IMR-90 (cell line): ENCODE measurements around the gene GSTA4. TPM values are rescaled to one million over a fixed set of nuclear protein-coding genes. Genes with fewer than 3 reads are reported as not detected.

Experiments
- ATAC-seq: fragments of 200-7000 bp; cut with Tn5 transposase; 2 replicates; pipeline ENCODE4 v1.9.1; 2020; ENCODE audit warnings: low read depth, mild to moderate bottlenecking, moderate library complexity
- BruUV-seq: library from RNA; stranded (reverse); fragments of 400-500 nt; replicated peaks from 2 replicates; lab custom pipeline; 2021; lab: Mats Ljungman, UMichigan
- CTCF ChIA-PET: fragments of 300-600 bp; formaldehyde crosslinking; extraction: SDS; loops from one replicate; lab custom pipeline; 2021; ENCODE audit warnings: antibody characterized with exemption; lab: Yijun Ruan, JAX
- POLR2A ChIA-PET: fragments of 300-600 bp; sonication (Branson Sonifier 250); formaldehyde crosslinking; loops from one replicate; lab custom pipeline; 2022; ENCODE audit warnings: antibody characterized with exemption; ENCODE audit not compliant: unreplicated experiment; lab: Charles Lee
- DNase-seq: peaks from one replicate; pipeline ENCODE4 v3.0.0; 2013
- H2AFZ ChIP-seq: replicated peaks from 2 replicates; pipeline ENCODE3; 2013; ENCODE audit warnings: low read length, mild to moderate bottlenecking; ENCODE audit not compliant: poor library complexity
- H2AK5ac ChIP-seq: 2 replicates; pipeline ENCODE4 v1.6.1; 2013; ENCODE audit warnings: low read depth, low read length, inconsistent platforms
- H2AK9ac ChIP-seq: replicated peaks from 2 replicates; pipeline ENCODE3; 2013; ENCODE audit warnings: mild to moderate bottlenecking, low read depth, low read length, moderate library complexity; ENCODE audit not compliant: poor library complexity
- H2BK120ac ChIP-seq: 2 replicates; pipeline ENCODE4 v1.6.1; 2013; ENCODE audit warnings: low read depth, low read length, inconsistent platforms
- H2BK15ac ChIP-seq: 3 replicates; pipeline ENCODE4 v1.6.1; 2013; ENCODE audit warnings: low read depth, low read length, inconsistent platforms
- H2BK20ac ChIP-seq: 2 replicates; pipeline ENCODE4 v1.6.1; 2013; ENCODE audit warnings: low read depth, mild to moderate bottlenecking, inconsistent platforms, low read length, moderate library complexity
- H2BK5ac ChIP-seq: 2 replicates; pipeline ENCODE4 v1.6.1; 2013; ENCODE audit warnings: mild to moderate bottlenecking, low read depth, low read length, inconsistent platforms; ENCODE audit not compliant: poor library complexity, severe bottlenecking
- H3K14ac ChIP-seq: replicated peaks from 2 replicates; pipeline ENCODE4 v1.6.1; 2013; ENCODE audit warnings: low read depth, low read length, inconsistent platforms
- H3K18ac ChIP-seq: 2 replicates; pipeline ENCODE4 v1.6.1; 2013; ENCODE audit warnings: low read depth, low read length, control low read depth
- H3K23ac ChIP-seq: 2 replicates; pipeline ENCODE4 v1.6.1; 2013; ENCODE audit warnings: low read depth, low read length, inconsistent platforms
- H3K27ac ChIP-seq: 2 replicates; pipeline ENCODE4 v1.5.1; 2013; ENCODE audit warnings: mild to moderate bottlenecking, control low read depth, low read length; ENCODE audit not compliant: insufficient read depth
- H3K27me3 ChIP-seq: 2 replicates; pipeline ENCODE4 v1.6.1; 2013; ENCODE audit warnings: low read length; ENCODE audit not compliant: control insufficient read depth, insufficient read depth
- H3K36me3 ChIP-seq: 2 replicates; pipeline ENCODE4 v1.6.1; 2013; ENCODE audit warnings: low read length, mixed read lengths; ENCODE audit not compliant: control insufficient read depth, insufficient read depth
- H3K4ac ChIP-seq: 2 replicates; pipeline ENCODE4 v1.6.1; 2013; ENCODE audit warnings: low read depth, low read length, inconsistent platforms
- H3K4me1 ChIP-seq: 2 replicates; pipeline ENCODE4 v1.6.1; 2013; ENCODE audit warnings: low read length, mixed read lengths; ENCODE audit not compliant: control insufficient read depth, insufficient read depth
- H3K4me2 ChIP-seq: 2 replicates; pipeline ENCODE4 v1.6.1; 2013; ENCODE audit warnings: low read depth, mild to moderate bottlenecking, control low read depth, low read length, moderate library complexity
- H3K4me3 ChIP-seq: 2 replicates; pipeline ENCODE4 v1.5.1; 2013; ENCODE audit warnings: low read depth, mild to moderate bottlenecking, control low read depth, low read length, moderate library complexity; ENCODE audit not compliant: insufficient read depth
- H3K56ac ChIP-seq: 2 replicates; pipeline ENCODE4 v1.6.1; 2013; ENCODE audit warnings: low read length, inconsistent platforms; ENCODE audit not compliant: insufficient read depth; ENCODE audit errors: extremely low read depth
- H3K79me1 ChIP-seq, 2 experiments: 2 replicates each; pipeline ENCODE4 v1.6.1; 2013; ENCODE audit warnings: low read length in 2 of 2, inconsistent platforms in 1 of 2, low read depth in 1 of 2
- H3K9ac ChIP-seq: 2 replicates; pipeline ENCODE4 v1.6.1; 2013; ENCODE audit warnings: low read depth, low read length, control low read depth
- H3K9me1 ChIP-seq: 2 replicates; pipeline ENCODE4 v1.6.1; 2013; ENCODE audit warnings: low read length, inconsistent platforms; ENCODE audit not compliant: insufficient read depth
- H3K9me3 ChIP-seq: 2 replicates; pipeline ENCODE4 v1.6.1; 2013; ENCODE audit warnings: low read length; ENCODE audit not compliant: control insufficient read depth, insufficient read depth
- H4K20me1 ChIP-seq: 2 replicates; pipeline ENCODE4 v1.6.1; 2013; ENCODE audit warnings: low read length, inconsistent platforms; ENCODE audit not compliant: insufficient read depth
- H4K5ac ChIP-seq: 2 replicates; pipeline ENCODE4 v1.6.1; 2013; ENCODE audit warnings: mild to moderate bottlenecking, low read depth, low read length, control low read depth
- H4K8ac ChIP-seq, 2 experiments: 2 replicates each; pipeline ENCODE4 v1.6.1; 2013; ENCODE audit warnings: low read depth in 2 of 2, low read length in 2 of 2, control low read depth in 1 of 2, inconsistent platforms in 1 of 2
- H4K91ac ChIP-seq: 2 replicates; pipeline ENCODE4 v1.6.1; 2013; ENCODE audit warnings: low read depth, low read length, inconsistent platforms; ENCODE audit not compliant: insufficient read depth
- CTCF ChIP-seq: conservative IDR thresholded peaks from 2 replicates; pipeline ENCODE4 v1.5.1; 2012; ENCODE audit warnings: mild to moderate bottlenecking, low read depth, low read length, improper control_type of control experiment
- POLR2A ChIP-seq: IDR thresholded peaks from 2 replicates; pipeline ENCODE4 v1.6.1; 2012; ENCODE audit warnings: mild to moderate bottlenecking, low read depth, low read length
- SMC3 ChIP-seq: fragments of 150-350 bp; IDR thresholded peaks from 2 replicates; pipeline ENCODE4 v1.6.1; 2016; ENCODE audit warnings: low read depth, mild to moderate bottlenecking, antibody characterized with exemption, low read length, moderate library complexity
- WGBS, 2 experiments: methylation state at CpG; one replicate each; pipeline versions ENCODE4 v1.1.5 to v1.1.7; 2013; ENCODE audit warnings: missing lambda C conversion rate in 2 of 2; ENCODE audit not compliant: insufficient read length in 1 of 2; ENCODE audit errors: extremely low coverage in 2 of 2; 5-methylcytosine and 5-hydroxymethylcytosine counted together
- dilution Hi-C: fragments of 300-500 bp; cut with HindIII; formaldehyde crosslinking; loops from one replicate; pipeline ENCODE4 v1.14.3; 2018; ENCODE audit warnings: low sequenced_read_pairs; ENCODE audit not compliant: unreplicated experiment
- in situ Hi-C: fragments of 300-500 bp; cut with MboI; formaldehyde crosslinking; loops from 3 replicates; pipeline ENCODE4 v1.14.3; 2019; ENCODE audit warnings: low sequenced_read_pairs, inconsistent platforms, mixed read lengths
- intact Hi-C: fragments of 100-400 bp; cut with micrococcal nuclease; formaldehyde crosslinking; loops from 2 replicates; pipeline ENCODE4 v1.10.0; 2022
- polyA plus RNA-seq, 3 experiments: library from polyadenylated mRNA; depleted of rRNA; stranded (reverse); fragments of >200 nt; gene quantifications; 2 replicates each; pipeline ENCODE4 v1.2.3, GENCODE V29; 2012; ENCODE audit warnings: low replicate concordance in 1 of 3
- total RNA-seq: library from RNA; depleted of rRNA; stranded (reverse); fragments of >200 nt; gene quantifications from 2 replicates; pipeline ENCODE4 v1.2.3, GENCODE V29; 2012
- TF ChIP-seq, protein P1 (sequence below): fragments of 150-350 bp; IDR thresholded peaks from 2 replicates; pipeline ENCODE4 v1.6.1; 2017; ENCODE audit warnings: mild to moderate bottlenecking, antibody characterized with exemption, low read length, low read depth

GSTA4 gene
- total and polyA plus RNA-seq, 2 of the 4 experiments (the other 2 are of a cell fraction): 26.9 to 35.6 TPM

DNA sequence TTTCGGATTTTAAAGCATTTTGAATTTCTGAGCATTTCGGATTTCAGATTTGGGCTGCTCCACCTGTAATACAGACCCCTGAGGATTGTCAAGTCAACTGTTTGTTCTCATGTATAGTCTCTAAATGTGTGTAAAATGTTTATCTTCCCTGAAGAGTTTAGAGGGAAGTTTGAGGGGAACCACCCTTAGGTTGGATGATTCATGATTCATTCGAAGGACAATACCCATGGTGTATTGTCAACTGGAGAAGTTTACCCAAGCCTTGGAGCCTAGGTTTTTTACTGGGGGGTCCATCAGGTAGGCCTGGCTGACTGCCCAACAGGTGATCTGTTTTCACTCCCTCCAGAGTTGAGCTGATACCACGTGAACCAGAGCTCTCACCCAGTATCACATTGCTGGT, 18.9 kb downstream of the GSTA4 start:
- Histone ChIP-seq H3K4me1 (peaks cover 2% of the 10 kb centered on the region; the same call in 1 of the 2 replicates), H3K9me3 (no peaks in the 10 kb centered on the region), H3K4me2 (no peak overlapping the region), H3K36me3 (no peaks in the 10 kb centered on the region), H3K4me3 (no peak overlapping the region), H2BK20ac (no peak overlapping the region), H2AK5ac (no peak overlapping the region), H3K4ac (no peak overlapping the region), H2BK5ac (no peak overlapping the region), H3K18ac (no peak overlapping the region), H3K27me3 (no peaks in the 10 kb centered on the region), H3K79me1 (no peaks in the 10 kb centered on the region), H4K91ac (no peak overlapping the region), H4K8ac (no peak overlapping the region), H3K14ac (no peak overlapping the region), H4K5ac (no peak overlapping the region), H2AK9ac (no peak overlapping the region), H3K27ac (no peak overlapping the region), H3K9me1 (no peaks in the 10 kb centered on the region), H3K56ac (no peak overlapping the region), H4K20me1 (no peaks in the 10 kb centered on the region), H3K9ac (no peak overlapping the region), H2AFZ (no peak overlapping the region), H2BK15ac (no peak overlapping the region), H2BK120ac (no peak overlapping the region), H3K23ac (no peak overlapping the region)
- in situ Hi-C loops: no loop called here
- ChIA-PET CTCF (no interaction called here), POLR2A (no interaction called here)
- WGBS, 2 experiments: 100% methylated on average over 2 of the region's 4 CpGs; no CpG with 5 or more reads in 1 of the 2 experiments
- DNase-seq (no peak), ATAC-seq (no peak)
- intact Hi-C loops: loop anchor here (5.0 to 10.0 kb wide), 2 partner anchors 51 to 94 kb away; no protein-coding TSS in a partner anchor
- TF ChIP-seq POLR2A (no peak), SMC3 (no peak), CTCF (no peak)
- TF ChIP-seq, protein P1, sequence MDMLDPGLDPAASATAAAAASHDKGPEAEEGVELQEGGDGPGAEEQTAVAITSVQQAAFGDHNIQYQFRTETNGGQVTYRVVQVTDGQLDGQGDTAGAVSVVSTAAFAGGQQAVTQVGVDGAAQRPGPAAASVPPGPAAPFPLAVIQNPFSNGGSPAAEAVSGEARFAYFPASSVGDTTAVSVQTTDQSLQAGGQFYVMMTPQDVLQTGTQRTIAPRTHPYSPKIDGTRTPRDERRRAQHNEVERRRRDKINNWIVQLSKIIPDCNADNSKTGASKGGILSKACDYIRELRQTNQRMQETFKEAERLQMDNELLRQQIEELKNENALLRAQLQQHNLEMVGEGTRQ: no peak
- BruUV-seq: no TSS peak
- dilution Hi-C loops: no loop called here
